MM.1S (cell line): Measurements from ENCODE around the gene ELMO3.
A peak's percentile ranks its signal among the peaks of the same experiment; 100 is the strongest.

Experiments used
- DNase-seq: peaks from one replicate; pipeline ENCODE4 v3.0.0-alpha.2; 2015
- H2AFZ ChIP-seq: fragments of 300-600 bp; sonication (generic); 2 replicates; pipeline ENCODE4 v1.6.0; 2016; ENCODE audit warnings: antibody characterized with exemption, low read length
- H3F3A ChIP-seq: fragments of 300-600 bp; sonication (generic); 2 replicates; pipeline ENCODE4 v1.6.1; 2016; ENCODE audit warnings: mild to moderate bottlenecking, antibody characterized with exemption, low read length, moderate library complexity, mixed read lengths; ENCODE audit not compliant: insufficient read depth
- H3K27ac ChIP-seq: fragments of 300-600 bp; sonication (generic); 2 replicates; pipeline ENCODE4 v1.5.1; 2016; ENCODE audit warnings: mild to moderate bottlenecking, low read length
- H3K27me3 ChIP-seq: fragments of 300-600 bp; sonication (generic); replicated peaks from 2 replicates; pipeline ENCODE4 v1.6.0; 2016; ENCODE audit warnings: low read length; ENCODE audit not compliant: insufficient read depth
- H3K36me3 ChIP-seq: fragments of 300-600 bp; sonication (generic); replicated peaks from 2 replicates; pipeline ENCODE4 v1.6.1; 2016; ENCODE audit warnings: mild to moderate bottlenecking, low read length, mixed read lengths; ENCODE audit not compliant: insufficient read depth
- H3K4me1 ChIP-seq: fragments of 300-600 bp; sonication (generic); 2 replicates; pipeline ENCODE4 v1.6.1; 2016; ENCODE audit warnings: low read length, mixed read lengths
- H3K4me2 ChIP-seq: fragments of 300-600 bp; sonication (generic); 2 replicates; pipeline ENCODE4 v1.6.0; 2016; ENCODE audit warnings: low read depth, low read length
- H3K4me3 ChIP-seq: fragments of 300-600 bp; sonication (generic); 2 replicates; pipeline ENCODE4 v1.5.1; 2016; ENCODE audit warnings: low read length, mixed read lengths
- H3K79me2 ChIP-seq: fragments of 300-600 bp; sonication (generic); 2 replicates; pipeline ENCODE4 v1.6.1; 2016; ENCODE audit warnings: mixed run types, low read length, mixed read lengths
- H3K9ac ChIP-seq: fragments of 300-600 bp; sonication (generic); 2 replicates; pipeline ENCODE4 v1.6.1; 2016; ENCODE audit warnings: low read length, mixed read lengths
- H3K9me2 ChIP-seq: fragments of 300-600 bp; sonication (generic); replicated peaks from 2 replicates; pipeline ENCODE4 v1.6.1; 2016; ENCODE audit warnings: mild to moderate bottlenecking, low read length, mixed read lengths; ENCODE audit not compliant: insufficient read depth
- H3K9me3 ChIP-seq: fragments of 300-600 bp; sonication (generic); replicated peaks from 2 replicates; pipeline ENCODE4 v1.6.1; 2016; ENCODE audit warnings: mild to moderate bottlenecking, low read length, mixed read lengths; ENCODE audit not compliant: insufficient read depth
- H4K20me1 ChIP-seq: fragments of 300-600 bp; sonication (generic); 2 replicates; pipeline ENCODE4 v1.6.1; 2016; ENCODE audit warnings: mild to moderate bottlenecking, low read length, moderate library complexity, mixed read lengths; ENCODE audit not compliant: insufficient read depth
- EZH2 ChIP-seq: fragments of 300-600 bp; sonication (generic); optimal IDR thresholded peaks from 2 replicates; pipeline ENCODE3; 2017; ENCODE audit warnings: low read depth, mild to moderate bottlenecking, antibody characterized with exemption, low read length, mixed read lengths
- EZH2phosphoT487 ChIP-seq: fragments of 300-600 bp; sonication (generic); IDR thresholded peaks from 2 replicates; pipeline ENCODE4 v1.6.1; 2018; ENCODE audit warnings: antibody characterized with exemption, low read length
- TF ChIP-seq, protein P1 (sequence below): fragments of 300-600 bp; sonication (generic); IDR thresholded peaks from 2 replicates; pipeline ENCODE4 v1.5.1; 2016; ENCODE audit warnings: antibody characterized with exemption, low read length, mixed read lengths

ELMO3 gene

DNA sequence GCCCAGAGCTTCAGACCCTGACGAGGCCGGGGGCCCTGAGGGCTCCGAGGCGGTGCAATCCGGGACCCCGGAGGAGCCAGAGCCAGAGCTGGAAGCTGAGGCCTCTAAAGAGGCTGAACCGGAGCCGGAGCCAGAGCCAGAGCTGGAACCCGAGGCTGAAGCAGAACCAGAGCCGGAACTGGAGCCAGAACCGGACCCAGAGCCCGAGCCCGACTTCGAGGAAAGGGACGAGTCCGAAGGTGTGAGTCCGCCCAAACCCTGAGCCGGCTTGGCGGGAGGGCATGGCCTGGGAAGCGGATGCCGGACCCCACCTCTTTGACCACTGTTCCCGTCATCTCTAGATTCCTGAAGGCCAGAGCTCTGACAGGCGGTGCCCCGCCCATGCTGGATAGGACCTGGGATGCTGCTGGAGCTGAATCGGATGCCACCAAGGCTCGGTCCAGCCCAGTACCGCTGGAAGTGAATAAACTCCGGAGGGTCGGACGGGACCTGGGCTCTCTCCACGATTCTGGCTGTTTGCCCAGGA, 24.2 kb upstream of the ELMO3 start:
- Histone ChIP-seq H3K9ac (peak overlapping the region; percentile 62; the same call in 1 of the 2 replicates), H3K27ac (peak overlapping the region; percentile 68; the same call in 1 of the 2 replicates), H3K9me2 (no peaks in the 10 kb centered on the region), H3K36me3 (no peaks in the 10 kb centered on the region), H3K9me3 (no peaks in the 10 kb centered on the region), H2AFZ (peak overlapping the region; percentile 57; the same call in 1 of the 2 replicates), H3K27me3 (no peaks in the 10 kb centered on the region), H3K79me2 (peaks cover 9% of the 10 kb centered on the region), H3K4me3 (peak overlapping the region; percentile 68), H4K20me1 (no peaks in the 10 kb centered on the region), H3F3A (peaks cover 48% of the 10 kb centered on the region), H3K4me1 (peaks cover 29% of the 10 kb centered on the region), H3K4me2 (peak overlapping the region; percentile 97)
- TF ChIP-seq EZH2phosphoT487 (no peak), EZH2 (no peak)
- TF ChIP-seq, protein P1, sequence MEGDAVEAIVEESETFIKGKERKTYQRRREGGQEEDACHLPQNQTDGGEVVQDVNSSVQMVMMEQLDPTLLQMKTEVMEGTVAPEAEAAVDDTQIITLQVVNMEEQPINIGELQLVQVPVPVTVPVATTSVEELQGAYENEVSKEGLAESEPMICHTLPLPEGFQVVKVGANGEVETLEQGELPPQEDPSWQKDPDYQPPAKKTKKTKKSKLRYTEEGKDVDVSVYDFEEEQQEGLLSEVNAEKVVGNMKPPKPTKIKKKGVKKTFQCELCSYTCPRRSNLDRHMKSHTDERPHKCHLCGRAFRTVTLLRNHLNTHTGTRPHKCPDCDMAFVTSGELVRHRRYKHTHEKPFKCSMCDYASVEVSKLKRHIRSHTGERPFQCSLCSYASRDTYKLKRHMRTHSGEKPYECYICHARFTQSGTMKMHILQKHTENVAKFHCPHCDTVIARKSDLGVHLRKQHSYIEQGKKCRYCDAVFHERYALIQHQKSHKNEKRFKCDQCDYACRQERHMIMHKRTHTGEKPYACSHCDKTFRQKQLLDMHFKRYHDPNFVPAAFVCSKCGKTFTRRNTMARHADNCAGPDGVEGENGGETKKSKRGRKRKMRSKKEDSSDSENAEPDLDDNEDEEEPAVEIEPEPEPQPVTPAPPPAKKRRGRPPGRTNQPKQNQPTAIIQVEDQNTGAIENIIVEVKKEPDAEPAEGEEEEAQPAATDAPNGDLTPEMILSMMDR, result no peak
- DNase-seq, result no peak

DNA sequence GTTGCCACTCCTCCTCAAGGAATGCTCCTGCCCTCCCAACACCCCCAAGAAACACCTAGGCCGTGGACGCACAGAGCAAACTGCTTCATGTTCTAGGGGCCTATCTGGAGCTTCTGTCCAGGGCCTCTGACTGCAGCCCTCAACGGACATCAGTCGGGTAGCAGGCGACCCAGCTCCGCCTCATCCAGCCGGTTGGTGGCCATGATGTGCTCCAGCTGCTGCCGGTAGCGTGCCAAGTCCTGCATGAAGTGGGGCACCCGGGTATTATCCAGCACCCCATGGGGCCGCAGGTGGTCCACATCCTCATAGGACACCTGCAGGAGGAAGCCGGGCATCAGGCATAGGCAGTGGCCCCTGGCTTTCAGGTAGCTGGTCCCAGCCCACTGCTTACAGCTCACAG, 22.3 kb upstream of the ELMO3 start:
- Histone ChIP-seq H4K20me1 (no peaks in the 10 kb centered on the region), H3K4me1 (peaks cover 18% of the 10 kb centered on the region), H3K9me2 (no peaks in the 10 kb centered on the region), H3K27me3 (no peaks in the 10 kb centered on the region), H3K9ac (no peak overlapping the region), H3K9me3 (no peaks in the 10 kb centered on the region), H2AFZ (no peak overlapping the region), H3K27ac (no peak overlapping the region), H3K79me2 (peaks cover 7% of the 10 kb centered on the region), H3K4me3 (no peak overlapping the region), H3F3A (peaks cover 33% of the 10 kb centered on the region), H3K36me3 (no peaks in the 10 kb centered on the region), H3K4me2 (no peak overlapping the region)
- DNase-seq, result no peak
- TF ChIP-seq, protein P1, result no peak
- no peak for TF ChIP-seq EZH2

DNA sequence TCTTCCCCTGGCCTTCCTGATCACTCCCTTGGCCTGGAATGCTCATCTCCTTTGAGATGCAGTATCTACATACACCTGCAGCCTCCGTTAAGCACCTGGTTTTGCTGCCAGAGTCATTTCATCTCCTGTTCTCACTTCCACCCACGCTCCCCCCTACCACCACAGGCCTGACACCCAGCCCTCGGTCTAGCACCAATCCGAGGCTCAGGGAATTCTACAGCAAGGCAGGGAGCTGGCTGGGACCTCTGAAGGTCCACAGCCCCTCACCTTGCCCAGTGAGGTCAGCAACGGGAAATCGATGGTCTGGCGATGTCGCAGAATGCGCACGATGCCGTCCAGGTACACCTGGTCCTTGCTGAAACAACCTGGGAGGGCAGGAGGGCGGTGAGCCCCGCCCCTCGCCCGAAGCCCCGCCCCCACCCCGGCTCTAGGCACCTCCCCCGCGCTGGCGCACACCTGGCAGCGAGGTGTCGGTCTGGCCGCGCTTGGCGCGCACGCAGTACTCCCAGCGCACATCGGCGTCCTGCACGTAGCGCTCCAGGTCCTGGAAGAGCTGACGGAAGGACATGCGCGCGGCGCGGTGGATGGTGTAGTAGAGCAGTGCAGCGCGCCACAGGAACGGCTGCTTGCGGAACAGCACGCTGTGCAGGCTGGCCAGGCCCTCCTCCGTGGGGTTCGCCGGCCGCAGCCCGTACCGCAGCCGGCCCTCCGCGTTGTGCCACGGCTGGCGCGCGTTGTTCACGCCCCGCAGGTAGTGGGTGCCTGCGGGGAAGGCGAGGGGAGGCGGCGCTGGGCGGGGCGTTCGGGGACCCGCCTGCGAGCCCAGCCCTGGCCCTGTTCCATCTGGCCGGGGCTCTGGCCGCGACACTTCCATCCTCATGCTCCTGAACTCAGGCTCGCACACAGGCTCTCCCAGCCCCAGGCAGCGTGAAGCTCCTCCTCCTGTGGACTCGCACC, 20.9 kb upstream of the ELMO3 start:
- Histone ChIP-seq H3K79me2 (peaks cover 13% of the 10 kb centered on the region), H3K27ac (peak overlapping the region; percentile 41; the same call in 1 of the 2 replicates), H3K4me1 (peaks cover 24% of the 10 kb centered on the region), H3K27me3 (no peaks in the 10 kb centered on the region), H3K4me2 (peak overlapping the region; percentile 61; the same call in 1 of the 2 replicates), H3K4me3 (peak overlapping the region; percentile 60), H4K20me1 (no peaks in the 10 kb centered on the region), H3K36me3 (no peaks in the 10 kb centered on the region), H3K9me2 (no peaks in the 10 kb centered on the region), H3K9ac (peak overlapping the region; percentile 28; the same call in 1 of the 2 replicates), H2AFZ (peak overlapping the region; percentile 57), H3K9me3 (no peaks in the 10 kb centered on the region), H3F3A (peaks cover 32% of the 10 kb centered on the region)
- DNase-seq, result peak; percentile 82
- TF ChIP-seq EZH2phosphoT487 (no peak), EZH2 (no peak)
- TF ChIP-seq, protein P1, result no peak
